ENCODE measurements around the gene EPG5.

EPG5 gene

DNA sequence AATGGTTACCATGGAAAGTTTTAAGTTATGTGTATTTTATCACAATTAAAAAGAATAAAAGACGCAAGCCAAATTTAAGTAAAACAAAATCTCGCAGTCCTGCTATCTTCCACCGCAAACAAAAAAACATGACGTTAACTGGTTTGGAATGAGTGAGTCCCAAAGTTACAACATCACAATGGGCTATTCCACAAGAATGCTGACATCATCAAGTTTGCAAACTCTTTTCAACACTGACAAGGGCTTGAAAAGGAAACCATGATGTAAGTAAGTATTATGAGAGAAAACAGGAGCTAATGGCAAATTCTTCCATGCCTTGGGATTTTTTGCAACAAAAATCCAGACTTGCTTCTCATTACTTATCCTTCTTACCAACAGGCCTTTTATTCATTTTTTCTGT, 110.6 kb downstream of the EPG5 start:
- ChIA-PET POLR2A (no interaction called here), CTCF (interaction anchor here (1.0 to 18.3 kb wide), 7 partner anchors 8 to 217 kb away, joined by 3 to 202 read pairs (median 4); no protein-coding TSS in a partner anchor)
- no peak overlapping the region for H3K4me3 ChIP-seq (ENCODE audit: low read depth, low read length)
- TF ChIP-seq, protein P1, sequence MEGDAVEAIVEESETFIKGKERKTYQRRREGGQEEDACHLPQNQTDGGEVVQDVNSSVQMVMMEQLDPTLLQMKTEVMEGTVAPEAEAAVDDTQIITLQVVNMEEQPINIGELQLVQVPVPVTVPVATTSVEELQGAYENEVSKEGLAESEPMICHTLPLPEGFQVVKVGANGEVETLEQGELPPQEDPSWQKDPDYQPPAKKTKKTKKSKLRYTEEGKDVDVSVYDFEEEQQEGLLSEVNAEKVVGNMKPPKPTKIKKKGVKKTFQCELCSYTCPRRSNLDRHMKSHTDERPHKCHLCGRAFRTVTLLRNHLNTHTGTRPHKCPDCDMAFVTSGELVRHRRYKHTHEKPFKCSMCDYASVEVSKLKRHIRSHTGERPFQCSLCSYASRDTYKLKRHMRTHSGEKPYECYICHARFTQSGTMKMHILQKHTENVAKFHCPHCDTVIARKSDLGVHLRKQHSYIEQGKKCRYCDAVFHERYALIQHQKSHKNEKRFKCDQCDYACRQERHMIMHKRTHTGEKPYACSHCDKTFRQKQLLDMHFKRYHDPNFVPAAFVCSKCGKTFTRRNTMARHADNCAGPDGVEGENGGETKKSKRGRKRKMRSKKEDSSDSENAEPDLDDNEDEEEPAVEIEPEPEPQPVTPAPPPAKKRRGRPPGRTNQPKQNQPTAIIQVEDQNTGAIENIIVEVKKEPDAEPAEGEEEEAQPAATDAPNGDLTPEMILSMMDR (IDR thresholded peaks at IDR 0.05; ENCODE audit: insufficient read depth, low read length, missing control alignments), result no peak
- peak; percentile 42 for DNase-seq (ENCODE audit: low read depth, low spot score)

DNA sequence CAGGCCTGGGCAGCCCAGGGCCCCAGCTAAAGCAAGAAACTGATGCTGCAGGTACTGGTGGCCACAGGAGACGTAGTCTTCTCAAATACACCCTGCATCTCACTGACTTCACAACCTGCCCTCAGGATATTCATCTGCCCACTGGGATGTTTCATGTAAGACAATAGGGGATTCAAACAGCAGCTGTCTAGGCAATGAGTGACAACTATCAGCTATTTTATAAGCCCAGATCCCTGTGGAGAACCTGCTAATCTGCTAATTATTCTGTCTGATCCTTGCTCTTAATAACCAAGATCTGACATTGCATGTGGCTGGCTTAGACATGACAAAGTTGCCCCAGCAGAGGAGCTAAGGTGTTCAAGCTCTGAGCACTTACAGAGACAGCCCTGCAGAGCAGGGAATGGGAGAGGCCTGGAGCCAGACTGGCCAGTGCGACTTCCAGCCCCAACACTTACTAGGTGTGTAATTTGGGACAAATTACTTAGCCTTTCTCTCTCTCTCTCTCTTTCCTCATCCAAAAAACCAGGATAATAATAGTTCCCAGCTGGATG, 113.0 kb downstream of the EPG5 start:
- TF ChIP-seq, protein P1 (IDR thresholded peaks at IDR 0.05; ENCODE audit: insufficient read depth, low read length, missing control alignments), result no peak
- no peak for DNase-seq (ENCODE audit: low read depth, low spot score)
- CTCF ChIA-PET, result interaction anchor here (0.7 to 18.3 kb wide), 8 partner anchors 13 to 190 kb away, joined by 3 to 202 read pairs (median 3); no protein-coding TSS in a partner anchor
- H3K4me3 ChIP-seq (ENCODE audit: low read depth, low read length), result no peak overlapping the region
- POLR2A ChIA-PET, result no interaction called here

DNA sequence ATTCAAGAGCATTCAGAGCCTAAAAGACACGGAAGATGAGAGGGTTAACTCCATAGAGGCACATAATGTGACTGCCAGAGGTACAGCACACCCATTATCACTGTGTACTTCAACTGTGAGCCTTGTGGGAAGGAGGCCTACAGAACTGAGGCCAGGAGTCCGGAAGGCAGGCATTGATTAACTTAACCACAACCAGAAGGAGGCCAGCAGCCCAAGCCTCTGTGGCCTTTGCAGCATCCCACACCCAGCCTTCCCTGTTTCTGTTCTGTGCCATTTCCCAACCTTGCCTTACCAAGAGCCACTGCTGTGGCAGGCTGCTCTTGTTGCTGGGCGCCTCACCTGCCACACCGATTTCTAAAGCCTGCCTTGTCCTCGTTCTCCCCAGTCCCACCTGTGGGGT, 114.5 kb downstream of the EPG5 start:
- CTCF ChIA-PET, result interaction anchor here (0.9 to 5.2 kb wide), 2 partner anchors 13 to 125 kb away, joined by 3 to 34 read pairs; no protein-coding TSS in a partner anchor
- TF ChIP-seq, protein P1 (IDR thresholded peaks at IDR 0.05; ENCODE audit: insufficient read depth, low read length, missing control alignments), result no peak
- no peak for DNase-seq (ENCODE audit: low read depth, low spot score)
- no peak overlapping the region for H3K4me3 ChIP-seq (ENCODE audit: low read depth, low read length)
- POLR2A ChIA-PET, result no interaction called here

DNA sequence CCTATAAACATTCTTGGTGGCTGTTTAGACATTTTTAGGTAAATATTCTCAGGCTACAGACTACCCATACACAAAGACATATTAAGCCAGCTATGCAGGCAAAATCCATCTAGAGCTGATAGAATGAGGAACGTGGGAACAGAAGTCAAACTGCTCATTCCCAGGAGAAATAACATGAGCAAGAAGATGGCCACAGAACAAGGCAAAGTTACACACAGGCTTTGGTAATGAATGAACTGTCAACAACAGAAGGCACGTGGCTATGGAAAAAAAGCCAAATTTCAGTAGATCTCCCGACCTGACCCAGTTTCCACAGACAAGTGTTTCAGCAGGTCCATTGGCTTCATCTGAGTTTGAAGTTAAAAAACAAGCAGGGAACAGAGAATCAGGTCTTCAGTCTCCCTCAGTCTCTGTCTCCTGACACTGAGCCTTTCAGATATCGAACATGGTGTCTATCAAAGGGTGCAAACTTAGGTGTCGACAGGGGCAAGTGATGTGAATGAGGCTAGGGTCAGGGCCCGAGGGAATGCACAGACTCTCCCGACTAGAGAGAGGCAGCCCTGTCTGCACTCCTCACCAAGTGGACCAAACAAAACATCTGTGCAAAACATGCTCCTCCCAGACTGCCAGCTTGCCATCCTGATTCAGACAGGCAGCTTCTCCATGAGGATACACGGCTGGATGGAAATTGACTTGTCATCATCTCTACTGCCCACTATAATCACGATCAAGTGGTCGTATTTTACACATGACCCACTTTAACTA, 115.8 kb downstream of the EPG5 start:
- TF ChIP-seq, protein P1 (IDR thresholded peaks at IDR 0.05; ENCODE audit: insufficient read depth, low read length, missing control alignments), result no peak
- CTCF ChIA-PET, result interaction anchor here (1.2 to 5.3 kb wide), 8 partner anchors 12 to 188 kb away, joined by 3 to 34 read pairs (median 10); partner anchors contain the start of gene SLC14A1
- POLR2A ChIA-PET, result interaction anchor here (0.6 kb wide), 1 partner anchor 20 kb away, joined by 3 read pairs; no protein-coding TSS in a partner anchor
- DNase-seq (ENCODE audit: low read depth, low spot score), result no peak
- no peak overlapping the region for H3K4me3 ChIP-seq (ENCODE audit: low read depth, low read length)

DNA sequence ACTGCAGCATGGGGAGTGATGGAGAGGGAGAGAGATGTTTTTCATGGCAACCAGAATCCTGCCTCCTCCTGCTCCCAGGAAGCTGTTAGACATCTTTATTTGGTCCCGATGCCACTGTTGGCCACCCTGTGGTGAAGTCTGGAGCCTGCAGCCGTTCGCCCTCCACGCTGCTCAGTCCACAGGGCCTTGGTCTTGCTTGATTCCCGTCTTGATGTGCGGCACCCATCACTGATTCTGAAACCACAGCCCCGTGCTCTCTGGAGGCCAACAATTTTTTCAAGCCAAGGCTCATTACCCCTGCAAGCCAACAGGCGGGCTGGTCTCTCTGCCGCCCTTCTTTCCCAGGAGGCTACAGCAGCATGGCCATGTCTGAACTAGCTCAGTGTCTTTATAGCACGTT, 117.1 kb downstream of the EPG5 start:
- CTCF ChIA-PET, result interaction anchor here (1.1 to 5.3 kb wide), 9 partner anchors 10 to 186 kb away, joined by 3 to 34 read pairs (median 9); partner anchors contain the start of gene SLC14A1
- POLR2A ChIA-PET, result no interaction called here

More for the DNA sequence above, 117.1 kb downstream of the EPG5 start:
- H3K4me3 ChIP-seq (ENCODE audit: low read depth, low read length), result no peak overlapping the region
- no peak for DNase-seq (ENCODE audit: low read depth, low spot score)
- TF ChIP-seq, protein P1 (IDR thresholded peaks at IDR 0.05; ENCODE audit: insufficient read depth, low read length, missing control alignments), result peak; percentile 44

All from AG04449 (cell line).